Measurements from ENCODE around the gene PERM1.
A peak's percentile ranks its signal among the peaks of the same experiment; 100 is the strongest.

PERM1 gene

DNA sequence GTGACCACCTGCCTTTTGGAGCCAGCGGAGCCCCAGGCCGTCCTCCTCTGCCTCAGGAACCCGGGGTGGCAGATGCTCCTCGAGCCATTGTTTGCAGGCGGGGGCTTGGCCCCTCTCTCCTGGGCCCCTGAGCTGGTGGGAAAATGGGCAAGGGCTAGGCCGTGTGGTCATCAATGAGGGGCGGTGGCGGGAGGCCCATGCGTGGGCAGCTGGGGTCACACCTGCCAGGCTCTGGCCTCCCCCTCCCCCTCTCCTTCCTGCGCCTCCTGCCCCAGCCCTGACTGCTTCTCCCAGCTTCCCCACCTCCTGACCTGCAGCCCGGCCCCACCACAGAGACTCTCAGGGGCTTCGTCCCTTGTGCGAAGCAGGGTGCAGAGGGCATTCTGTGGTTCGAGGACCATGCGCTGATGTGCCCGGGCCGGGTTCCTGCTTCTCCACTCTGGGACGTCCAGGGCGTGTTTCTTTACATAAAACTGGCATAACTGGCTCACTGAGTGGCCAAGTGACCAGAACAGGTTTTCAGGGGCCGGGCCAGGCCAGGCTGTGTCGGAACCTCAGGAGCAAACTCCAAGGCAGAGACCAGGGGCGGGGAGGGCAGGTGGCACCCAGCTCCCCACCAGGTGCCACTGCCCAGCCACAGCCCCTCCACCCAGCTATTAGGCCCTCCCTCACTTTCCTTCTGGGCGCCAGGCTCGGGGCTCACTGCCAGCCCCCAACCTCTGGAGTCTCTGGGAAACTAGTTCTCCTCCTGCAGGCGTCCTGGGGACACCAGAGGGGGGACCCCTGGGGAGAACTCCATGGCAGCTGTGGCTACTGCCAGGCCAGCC, 48.9 kb downstream of the PERM1 start:
- TF ChIP-seq RAD21 (IDR thresholded peaks at IDR 0.05; ENCODE audit: low read depth) (no peak), EP300 (IDR thresholded peaks at IDR 0.05; ENCODE audit: borderline replicate concordance) (0 out of 2 replicates have a peak, but pooled peaks have one; percentile 19), CEBPB (IDR thresholded peaks at IDR 0.05) (no peak), NFIC (IDR thresholded peaks at IDR 0.05) (peak; percentile 43)

DNA sequence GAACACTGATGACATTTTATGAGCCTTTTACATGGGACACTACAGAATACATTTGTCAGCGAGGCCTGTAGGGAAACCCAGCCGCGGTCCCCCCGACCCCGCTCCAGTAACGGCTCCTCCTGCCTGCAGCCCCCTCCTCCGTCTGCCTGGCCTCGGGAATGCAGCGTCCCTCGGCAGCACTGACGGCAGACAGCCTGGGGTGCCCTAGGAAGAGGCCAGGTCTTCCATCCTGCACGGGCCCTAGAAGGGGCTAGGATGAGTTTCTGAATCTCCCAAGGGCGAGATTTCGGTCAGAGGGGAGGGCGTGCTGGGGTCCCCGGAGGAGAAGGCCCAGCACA, 49.8 kb downstream of the PERM1 start:
- TF ChIP-seq NFIC (IDR thresholded peaks at IDR 0.05) (no peak), EGR1 (IDR thresholded peaks at IDR 0.05) (no peak), FOXM1 (IDR thresholded peaks at IDR 0.05; ENCODE audit: borderline replicate concordance, low read depth) (no peak), TAF1 (IDR thresholded peaks at IDR 0.05; ENCODE audit: low read depth) (no peak), EP300 (IDR thresholded peaks at IDR 0.05; ENCODE audit: borderline replicate concordance) (no peak), CEBPB (IDR thresholded peaks at IDR 0.05) (no peak), YY1 (IDR thresholded peaks at IDR 0.05; ENCODE audit: low read depth) (no peak), ZBTB7A (IDR thresholded peaks at IDR 0.05; ENCODE audit: low read depth) (no peak), RAD21 (IDR thresholded peaks at IDR 0.05; ENCODE audit: low read depth) (no peak), TCF12 (IDR thresholded peaks at IDR 0.05; ENCODE audit: low read depth) (no peak), REST (IDR thresholded peaks at IDR 0.05; ENCODE audit: low read depth) (no peak), TEAD4 (IDR thresholded peaks at IDR 0.05) (no peak), CREB1 (IDR thresholded peaks at IDR 0.05; ENCODE audit: low read depth) (no peak)
- TF ChIP-seq, protein P1, sequence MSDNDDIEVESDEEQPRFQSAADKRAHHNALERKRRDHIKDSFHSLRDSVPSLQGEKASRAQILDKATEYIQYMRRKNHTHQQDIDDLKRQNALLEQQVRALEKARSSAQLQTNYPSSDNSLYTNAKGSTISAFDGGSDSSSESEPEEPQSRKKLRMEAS (IDR thresholded peaks at IDR 0.05), result no peak
- TF ChIP-seq, protein P2, sequence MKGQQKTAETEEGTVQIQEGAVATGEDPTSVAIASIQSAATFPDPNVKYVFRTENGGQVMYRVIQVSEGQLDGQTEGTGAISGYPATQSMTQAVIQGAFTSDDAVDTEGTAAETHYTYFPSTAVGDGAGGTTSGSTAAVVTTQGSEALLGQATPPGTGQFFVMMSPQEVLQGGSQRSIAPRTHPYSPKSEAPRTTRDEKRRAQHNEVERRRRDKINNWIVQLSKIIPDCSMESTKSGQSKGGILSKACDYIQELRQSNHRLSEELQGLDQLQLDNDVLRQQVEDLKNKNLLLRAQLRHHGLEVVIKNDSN (IDR thresholded peaks at IDR 0.05), result no peak

GRCh38 chr1:931380-932172, 50.3 kb downstream of the PERM1 start:
- TF ChIP-seq FOXM1 (IDR thresholded peaks at IDR 0.05; ENCODE audit: borderline replicate concordance, low read depth) (no peak), NFIC (IDR thresholded peaks at IDR 0.05) (peak; percentile 63)

- 0 out of 2 replicates have a peak, but pooled peaks have one; percentile 13 for TF ChIP-seq NFIC (IDR thresholded peaks at IDR 0.05)
- TF ChIP-seq YY1 (IDR thresholded peaks at IDR 0.05; ENCODE audit: low read depth), result no peak
Measured at GRCh38 chr1:930633-931138, 51.2 kb downstream of the PERM1 start.

- TF ChIP-seq CREB1 (IDR thresholded peaks at IDR 0.05; ENCODE audit: low read depth) (no peak), REST (IDR thresholded peaks at IDR 0.05; ENCODE audit: low read depth) (no peak), RAD21 (IDR thresholded peaks at IDR 0.05; ENCODE audit: low read depth) (no peak), TCF12 (IDR thresholded peaks at IDR 0.05; ENCODE audit: low read depth) (no peak), YY1 (IDR thresholded peaks at IDR 0.05; ENCODE audit: low read depth) (no peak), CEBPB (IDR thresholded peaks at IDR 0.05) (no peak), TEAD4 (IDR thresholded peaks at IDR 0.05) (no peak), TAF1 (IDR thresholded peaks at IDR 0.05; ENCODE audit: low read depth) (no peak), EGR1 (IDR thresholded peaks at IDR 0.05) (no peak), ZBTB7A (IDR thresholded peaks at IDR 0.05; ENCODE audit: low read depth) (no peak), EP300 (IDR thresholded peaks at IDR 0.05; ENCODE audit: borderline replicate concordance) (no peak), FOXM1 (IDR thresholded peaks at IDR 0.05; ENCODE audit: borderline replicate concordance, low read depth) (no peak), NFIC (IDR thresholded peaks at IDR 0.05) (no peak)
- TF ChIP-seq, protein P2 (IDR thresholded peaks at IDR 0.05), result no peak
- TF ChIP-seq, protein P1 (IDR thresholded peaks at IDR 0.05), result no peak
Measured at GRCh38 chr1:929712-930632, 51.9 kb downstream of the PERM1 start.
